ENCODE data around the gene BEND2.

- TF ChIP-seq POLR2AphosphoS5 (IDR thresholded peaks at IDR 0.05; ENCODE audit: low read depth, low read length) (no peak), POLR2A (IDR thresholded peaks at IDR 0.05; ENCODE audit: low read depth, low read length) (no peak)
Observed at GRCh38 chrX:18136816-18137215, 83.9 kb downstream of the BEND2 start.

All from GM12892 (cell line).